C4-2B (cell line): ENCODE results near the gene GADD45A.

Experiments
- H3K27ac ChIP-seq: fragments of 450-650 bp; 2 replicates; pipeline ENCODE4 v1.5.1; 2017
- CTCF ChIP-seq: fragments of 450-650 bp; conservative IDR thresholded peaks from 2 replicates; pipeline ENCODE4 v1.5.1; 2017; ENCODE audit warnings: mild to moderate bottlenecking
- ZFX ChIP-seq: fragments of 450-650 bp; IDR thresholded peaks from 2 replicates; pipeline ENCODE4 v1.6.1; 2017

Gene GADD45A

GRCh38 chr1:67737875-67738274, 52.9 kb downstream of the GADD45A start:
- TF ChIP-seq CTCF (no peak), ZFX (no peak)
- H3K27ac ChIP-seq: no peak overlapping the region
